NCI-H526 treated with DMSO at 0.1 percent for 48 hours (cell line): Measurements from ENCODE around the gene KAT6B.

Source experiments
- DNase-seq: peaks from one replicate; lab custom pipeline; 2025; lab: John Stamatoyannopoulos, UW

KAT6B gene

GRCh38 chr10:74922921-74923320, 96.5 kb downstream of the KAT6B start:
- no peak for DNase-seq

- DNase-seq, result no peak
These were observed 97.2 kb downstream of the KAT6B start for GRCh38 chr10:74923556-74923955.

GRCh38 chr10:74924251-74924963, 98.0 kb downstream of the KAT6B start:
- DNase-seq, result no peak

GRCh38 chr10:74925291-74925690, 98.9 kb downstream of the KAT6B start:
- no peak for DNase-seq

- DNase-seq, result no peak
These were observed 99.3 kb downstream of the KAT6B start for GRCh38 chr10:74925708-74926107.

- peak; percentile 16 for DNase-seq
These were observed 100.6 kb downstream of the KAT6B start for GRCh38 chr10:74926791-74927585.

- no peak for DNase-seq
These were observed 101.3 kb downstream of the KAT6B start for GRCh38 chr10:74927701-74928100.

GRCh38 chr10:74928742-74929191, 102.4 kb downstream of the KAT6B start:
- no peak for DNase-seq

GRCh38 chr10:74929197-74929596, 102.8 kb downstream of the KAT6B start:
- no peak for DNase-seq

- DNase-seq, result no peak
These were observed 104.6 kb downstream of the KAT6B start for GRCh38 chr10:74930965-74931364.

GRCh38 chr10:74932648-74933047, 106.2 kb downstream of the KAT6B start:
- DNase-seq, result no peak

GRCh38 chr10:74934100-74934812, 107.9 kb downstream of the KAT6B start:
- DNase-seq, result no peak

GRCh38 chr10:74936577-74937265, 110.3 kb downstream of the KAT6B start:
- no peak for DNase-seq

GRCh38 chr10:74937266-74937856, 111.0 kb downstream of the KAT6B start:
- no peak for DNase-seq

GRCh38 chr10:74944205-74944604, 117.8 kb downstream of the KAT6B start:
- no peak for DNase-seq

GRCh38 chr10:74947781-74948401, 121.5 kb downstream of the KAT6B start:
- DNase-seq, result peak; percentile 66

GRCh38 chr10:74949034-74949832, 122.8 kb downstream of the KAT6B start:
- DNase-seq, result no peak

GRCh38 chr10:74949843-74950765, 123.7 kb downstream of the KAT6B start:
- no peak for DNase-seq

GRCh38 chr10:74953214-74953613, 126.8 kb downstream of the KAT6B start:
- DNase-seq, result no peak
